GM21515 (cell line): Measurements from ENCODE around the gene TBC1D23.
"Not testable (repeated sequence)": the region's sequence is repeated elsewhere in the genome, so short reads cannot be mapped to it uniquely, and the experiment has no call there.

Experiments
- ATAC-seq: cut with Tn5 transposase; IDR thresholded peaks from one replicate; pipeline ENCODE4 v1.9.1; 2021; ENCODE audit not compliant: unreplicated experiment

Gene TBC1D23

GRCh38 chr3:100339786-100340185 is 79.0 kb downstream of the TBC1D23 start:
- ATAC-seq: no peak

- ATAC-seq: no peak
These were observed 79.7 kb downstream of the TBC1D23 start for GRCh38 chr3:100340527-100340926.

DNA sequence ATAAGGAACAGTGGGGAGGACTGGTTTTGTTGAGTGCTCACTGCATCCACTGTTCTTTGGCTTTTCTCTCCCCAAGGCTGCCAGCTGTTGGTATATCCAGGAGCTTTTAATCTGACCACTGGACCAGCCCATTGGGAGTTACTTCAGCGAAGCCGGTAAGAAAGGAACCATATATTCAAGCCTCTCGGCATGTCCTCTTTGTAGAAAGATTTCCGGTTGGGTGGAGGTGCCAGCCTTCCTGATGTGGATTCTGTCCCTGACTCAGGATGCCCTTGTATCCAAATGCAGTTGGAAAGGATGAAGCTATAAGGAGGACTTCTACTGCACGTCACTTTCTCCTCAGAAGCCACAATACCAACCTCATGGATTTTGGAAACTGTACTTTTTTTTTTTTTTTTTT is 87.9 kb downstream of the TBC1D23 start:
- no peak for ATAC-seq

DNA sequence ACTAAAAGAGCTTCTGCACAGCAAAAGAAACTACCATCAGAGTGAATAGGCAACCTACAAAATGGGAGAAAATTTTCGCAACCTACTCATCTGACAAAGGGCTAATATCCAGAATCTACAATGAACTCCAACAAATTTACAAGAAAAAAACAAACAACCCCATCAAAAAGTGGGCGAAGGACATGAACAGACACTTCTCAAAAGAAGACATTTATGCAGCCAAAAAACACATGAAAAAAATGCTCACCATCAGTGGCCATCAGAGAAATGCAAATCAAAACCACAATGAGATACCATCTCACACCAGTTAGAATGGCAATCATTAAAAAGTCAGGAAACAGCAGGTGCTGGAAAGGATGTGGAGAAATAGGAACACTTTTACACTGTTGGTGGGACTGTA is 91.0 kb downstream of the TBC1D23 start:
- not testable (repeated sequence) for ATAC-seq

DNA sequence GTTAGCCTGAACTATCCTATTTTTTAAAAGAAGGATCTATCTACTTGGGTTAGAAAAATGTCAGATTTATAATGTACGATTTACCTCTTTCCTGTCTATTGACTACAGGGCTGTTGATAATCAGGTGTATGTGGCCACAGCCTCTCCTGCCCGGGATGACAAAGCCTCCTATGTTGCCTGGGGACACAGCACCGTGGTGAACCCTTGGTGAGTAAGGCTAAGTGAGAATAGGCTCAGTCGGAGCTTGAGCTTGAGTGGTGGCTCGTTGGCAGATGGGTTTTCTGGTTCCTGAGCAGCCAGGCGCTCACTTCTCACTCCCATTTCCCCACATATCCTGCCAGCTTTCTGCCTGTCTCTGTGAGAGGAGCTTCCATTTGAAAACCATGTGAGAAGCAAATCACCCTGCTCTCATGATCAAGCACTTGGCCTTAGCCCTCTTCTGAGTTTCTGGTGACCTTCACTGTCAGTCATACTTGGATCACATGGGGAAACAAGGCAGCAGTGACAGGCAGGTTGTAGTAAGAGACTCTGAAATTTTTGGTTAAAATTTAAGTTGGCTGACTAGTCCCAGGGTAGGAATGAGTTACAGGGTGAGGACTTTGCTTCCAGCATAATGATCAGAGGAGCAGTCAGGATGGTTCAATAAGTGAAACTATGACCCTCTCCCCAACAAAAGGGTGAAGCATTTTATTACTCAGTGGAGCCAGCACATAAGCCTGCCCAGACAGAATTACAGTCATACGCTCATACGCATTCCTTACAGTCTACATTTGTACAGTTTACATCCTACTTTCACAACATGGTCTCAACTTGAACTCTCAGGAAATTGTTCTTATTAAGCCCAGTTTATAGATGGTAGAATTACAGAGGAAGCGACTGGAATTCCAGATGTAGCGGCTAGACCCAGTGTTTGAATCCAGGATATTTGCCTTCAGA is 91.8 kb downstream of the TBC1D23 start:
- no peak for ATAC-seq

GRCh38 chr3:100354850-100355249 is 94.1 kb downstream of the TBC1D23 start:
- no peak for ATAC-seq

DNA sequence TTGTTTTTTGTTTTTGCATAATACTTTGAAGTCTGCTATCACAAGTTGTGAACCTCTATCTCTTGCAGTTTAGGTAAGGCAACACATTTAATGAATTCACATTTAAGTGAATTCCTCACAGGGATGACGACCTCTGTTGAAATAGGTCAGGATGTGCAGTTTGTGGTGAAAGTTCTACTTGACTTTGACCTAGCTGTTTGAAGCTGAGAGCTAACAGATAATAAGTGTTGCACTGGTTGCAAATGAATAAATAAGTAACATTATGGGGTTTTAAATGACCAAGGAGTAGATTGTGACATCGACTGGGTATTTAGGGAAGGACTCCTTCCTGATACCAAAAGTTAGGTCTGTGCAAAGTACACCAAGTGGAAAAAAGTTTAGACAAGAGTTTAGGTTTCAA is 97.6 kb downstream of the TBC1D23 start:
- no peak for ATAC-seq

DNA sequence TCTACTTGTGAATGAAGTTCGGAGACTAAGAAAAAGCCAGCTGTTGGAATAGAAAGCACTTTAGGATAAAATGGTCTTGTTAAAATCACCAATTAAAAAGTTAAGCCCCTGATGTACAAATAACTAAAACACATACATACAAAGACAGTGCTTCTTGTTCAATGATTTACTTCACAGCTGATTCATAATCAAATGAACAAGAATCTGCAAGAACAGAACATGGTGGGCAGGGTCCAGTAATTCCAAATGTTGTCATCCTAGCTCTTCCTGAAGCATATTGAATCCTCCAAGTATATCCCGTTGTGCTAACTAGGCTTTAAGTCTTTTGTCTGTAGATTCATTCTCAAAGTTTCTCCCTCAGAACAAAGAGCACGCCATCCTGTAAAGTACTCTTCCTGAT is 98.2 kb downstream of the TBC1D23 start:
- ATAC-seq: no peak

DNA sequence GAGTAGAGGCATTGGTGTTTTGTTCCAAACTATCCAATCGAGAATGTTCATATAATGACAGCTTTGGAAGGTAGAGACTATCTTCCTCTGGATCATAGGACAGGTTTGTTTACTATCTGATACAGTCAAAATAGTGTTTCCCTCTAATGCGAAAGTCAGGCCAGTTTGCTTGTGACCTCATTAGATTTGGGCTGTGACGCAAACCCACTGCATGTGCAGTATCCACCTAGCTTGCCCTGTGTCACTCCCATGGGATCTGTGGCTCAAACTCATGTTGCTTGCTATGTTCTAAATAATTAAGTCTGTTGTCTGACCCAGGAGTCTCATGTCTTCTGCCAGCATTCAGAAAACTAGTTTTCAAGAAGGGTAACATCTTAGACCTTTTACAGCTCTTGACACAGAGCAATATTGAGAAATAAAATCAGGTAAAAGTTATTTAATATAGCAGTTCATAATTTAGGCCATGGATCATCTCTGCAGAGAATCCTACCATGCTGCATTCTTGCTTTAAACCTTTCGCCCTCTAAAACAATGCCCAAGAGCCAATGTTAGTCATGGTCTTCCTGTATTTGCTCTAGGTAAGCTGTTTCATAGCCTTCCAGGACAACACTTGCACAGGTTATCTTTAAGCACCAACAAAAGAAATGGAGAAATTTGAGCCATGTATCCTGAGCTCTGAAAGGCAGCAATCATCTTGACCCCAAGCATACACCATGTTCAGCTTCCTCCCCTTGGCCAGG is 100.1 kb downstream of the TBC1D23 start:
- no peak for ATAC-seq

GRCh38 chr3:100361897-100362296 is 101.1 kb downstream of the TBC1D23 start:
- no peak for ATAC-seq

GRCh38 chr3:100364421-100364820 is 103.6 kb downstream of the TBC1D23 start:
- ATAC-seq: no peak

DNA sequence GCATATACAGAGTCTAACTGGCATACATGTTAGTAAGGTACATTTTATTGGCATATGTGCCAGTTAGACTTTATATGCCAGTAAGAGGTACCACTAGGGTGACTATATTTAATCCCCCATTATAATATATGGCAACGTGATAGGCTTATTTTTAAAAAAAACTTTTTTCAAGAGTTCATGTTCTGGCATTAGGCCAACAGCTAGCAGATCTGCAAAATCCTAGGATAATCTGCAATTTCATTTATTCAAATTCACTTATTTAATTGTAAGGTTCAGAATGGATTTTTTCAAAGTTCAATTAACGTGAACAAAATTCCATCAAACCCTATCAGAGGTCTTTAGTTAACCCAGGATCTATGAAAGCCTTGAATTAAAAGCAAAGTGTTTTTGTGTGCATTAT is 105.6 kb downstream of the TBC1D23 start:
- no peak for ATAC-seq

- ATAC-seq: no peak
These were observed 107.6 kb downstream of the TBC1D23 start for GRCh38 chr3:100368441-100368840.

DNA sequence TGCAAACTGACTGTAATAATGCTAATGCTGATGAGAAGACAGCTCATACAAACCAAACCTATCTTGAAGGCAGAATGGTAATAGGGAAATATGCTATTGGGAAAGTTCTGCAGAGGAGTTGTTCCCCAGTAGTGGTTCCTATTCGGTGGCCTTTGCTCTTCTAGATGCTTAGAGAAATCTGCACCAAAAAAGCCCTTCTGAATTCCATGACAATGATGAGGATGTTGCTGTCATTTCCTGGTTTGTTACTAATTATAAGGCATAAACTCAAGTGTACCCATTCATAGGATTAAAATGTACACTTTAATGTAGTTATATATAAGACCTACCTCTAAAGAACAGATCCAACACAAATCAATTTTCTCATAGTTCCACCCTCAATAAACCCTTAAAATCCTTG is 110.0 kb downstream of the TBC1D23 start:
- ATAC-seq: no peak

DNA sequence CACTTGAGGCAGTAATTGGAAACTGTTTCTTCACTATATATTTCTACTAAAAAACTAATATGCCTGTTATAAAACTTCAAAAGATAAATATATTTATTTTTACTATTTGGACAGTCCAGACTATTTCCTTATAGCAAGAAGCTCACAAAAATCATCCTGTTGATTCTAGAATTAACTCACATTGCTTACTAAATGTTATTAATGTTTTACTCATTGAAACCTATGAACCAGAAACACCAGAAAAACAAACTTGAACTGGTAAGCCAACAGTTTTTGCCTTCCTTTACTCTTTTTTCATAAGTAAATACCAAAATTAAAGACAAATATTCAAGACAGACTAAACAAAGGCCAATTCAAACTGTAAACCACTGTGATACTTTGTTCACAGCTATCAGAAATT is 113.7 kb downstream of the TBC1D23 start:
- no peak for ATAC-seq
